GM18868 (cell line): ENCODE measurements around the gene CGB7.
"Not testable (repeated sequence)": the region's sequence is repeated elsewhere in the genome, so short reads cannot be mapped to it uniquely, and the experiment has no call there.

ENCODE experiments used
- ATAC-seq: cut with Tn5 transposase; IDR thresholded peaks from one replicate; pipeline ENCODE4 v1.9.1; 2021; ENCODE audit warnings: mild to moderate bottlenecking, moderate library complexity; ENCODE audit not compliant: unreplicated experiment

CGB7 gene

DNA sequence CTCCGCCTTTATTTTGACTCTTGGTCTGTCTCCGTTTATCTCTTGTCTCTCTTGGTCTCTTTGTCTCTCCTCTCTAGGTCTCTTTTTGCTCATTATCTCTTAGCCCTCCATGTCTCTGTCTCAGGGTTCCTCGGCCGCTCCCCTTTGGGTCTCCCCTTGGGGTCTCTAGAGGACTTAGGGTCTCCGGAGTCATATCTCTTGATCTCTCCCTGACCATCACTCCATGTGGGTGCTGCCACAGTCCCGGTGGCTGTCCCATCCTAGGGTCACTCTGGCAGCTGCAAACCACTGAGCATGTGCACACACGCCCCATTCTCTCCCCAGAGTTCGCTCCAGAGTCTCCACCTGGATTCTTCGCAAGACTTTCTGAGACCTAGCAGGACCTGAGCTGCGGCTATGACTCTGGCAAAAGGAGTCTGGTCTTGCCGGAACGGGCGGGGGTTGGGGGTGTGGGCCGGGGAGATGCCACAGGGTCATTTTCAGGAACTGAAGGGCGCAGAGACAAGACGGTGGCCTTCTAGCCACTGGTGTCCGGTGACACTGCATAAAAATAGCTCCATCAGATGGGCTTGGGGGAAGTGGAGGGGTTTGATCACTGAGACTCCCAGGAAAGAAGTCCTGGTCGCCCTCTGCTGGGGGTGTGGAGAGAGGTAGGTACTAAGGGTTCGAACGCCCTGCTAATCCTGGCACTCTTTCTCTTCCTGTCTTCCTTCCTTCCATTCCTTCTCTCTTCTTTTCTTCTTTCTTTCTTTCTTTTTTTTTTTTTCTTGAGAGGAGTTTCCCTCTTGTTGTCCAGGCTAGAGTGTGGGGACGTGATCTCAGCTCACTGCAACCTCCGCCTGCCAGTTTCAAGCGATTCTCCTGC lies 16.2 kb upstream of the CGB7 start:
- ATAC-seq = no peak

DNA sequence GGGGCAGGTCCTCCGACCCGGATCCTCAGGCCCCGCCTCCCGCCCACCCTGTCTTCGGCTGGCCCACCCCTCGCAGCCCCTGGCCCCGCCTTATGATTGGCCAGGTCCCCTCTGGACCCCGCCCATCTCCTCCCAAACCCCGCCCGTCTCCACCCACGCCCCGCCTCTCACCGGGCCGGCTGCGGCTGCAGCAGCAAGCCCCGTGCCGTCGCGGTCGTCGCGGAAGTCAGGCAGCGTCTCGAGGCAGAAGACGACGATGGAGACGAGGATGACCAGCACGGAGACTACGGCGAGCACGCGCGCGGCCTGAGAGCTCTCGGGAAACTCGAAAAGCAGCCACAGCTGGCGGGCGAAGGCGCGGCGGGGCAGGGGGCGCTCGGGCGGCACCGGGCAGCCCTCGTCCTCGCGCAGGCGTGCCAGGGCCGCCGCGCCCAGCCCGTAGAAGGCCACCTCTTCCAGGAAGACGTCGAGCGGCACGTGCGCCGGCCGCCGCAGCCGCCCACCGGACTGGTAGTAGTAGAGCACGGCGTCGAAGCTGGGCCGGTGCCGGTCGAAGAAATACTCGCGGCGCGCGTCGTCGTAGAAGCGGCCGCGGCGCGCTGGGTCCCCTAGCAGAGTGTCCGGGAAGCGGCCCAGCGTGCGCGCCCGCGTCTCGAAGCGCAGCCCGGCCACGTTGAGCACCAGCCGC lies 14.5 kb upstream of the CGB7 start:
- ATAC-seq = no peak

DNA sequence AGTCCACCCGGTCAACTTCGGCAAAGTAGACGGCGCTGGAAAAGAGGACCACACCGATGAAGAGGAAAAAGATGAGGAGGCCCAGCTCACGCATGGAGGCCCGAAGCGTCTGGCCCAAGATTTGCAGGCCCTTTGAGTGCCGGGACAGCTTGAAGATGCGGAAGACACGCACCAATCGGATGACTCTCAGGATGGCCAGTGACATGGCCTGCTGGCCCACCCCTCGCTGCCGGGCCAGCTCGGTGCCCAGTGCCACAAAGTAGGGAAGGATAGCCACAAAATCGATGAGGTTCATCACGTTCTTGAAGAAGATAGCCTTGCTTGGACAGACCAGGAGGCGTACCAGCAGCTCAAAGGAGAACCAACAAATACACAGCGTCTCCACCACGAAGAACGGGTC lies 12.9 kb upstream of the CGB7 start:
- ATAC-seq = no peak

DNA sequence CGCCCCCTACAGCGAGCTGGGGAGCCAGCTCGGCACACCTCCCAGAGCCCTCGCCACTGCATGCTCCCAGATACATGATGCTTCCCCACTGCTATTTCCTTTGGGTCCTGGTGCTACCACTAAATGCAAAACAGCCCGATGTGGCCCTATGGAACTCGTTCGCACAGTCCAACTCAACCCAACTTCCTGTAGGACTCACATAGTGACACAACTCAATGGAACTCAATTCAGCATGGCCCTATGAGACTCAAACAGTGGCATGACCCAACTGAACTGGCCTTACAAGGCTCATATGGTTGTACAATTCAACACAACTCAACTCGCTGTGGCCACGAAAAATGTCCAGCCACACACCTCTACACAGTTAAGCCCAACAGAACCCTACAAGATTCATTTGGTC lies 11.5 kb upstream of the CGB7 start:
- no peak for ATAC-seq

DNA sequence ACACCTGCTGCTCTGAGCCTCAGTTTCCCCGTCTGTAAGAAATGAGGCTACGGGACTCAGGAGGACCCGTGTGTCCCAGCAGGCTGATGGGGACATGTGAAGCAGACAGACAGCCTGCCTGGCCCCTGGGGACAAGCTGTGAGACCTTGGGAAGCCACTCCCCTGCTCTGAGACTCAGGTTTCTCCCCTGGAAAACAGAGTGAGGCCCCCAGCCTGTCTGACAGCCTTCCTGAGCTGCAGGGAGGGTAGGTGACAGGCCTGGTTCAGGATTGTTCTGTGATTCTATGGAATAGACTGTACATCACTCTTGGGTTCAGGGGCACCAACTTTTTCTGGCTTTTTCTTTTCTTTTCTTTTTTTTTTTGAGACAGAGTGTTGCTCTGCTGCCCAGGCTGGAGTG lies 10.0 kb upstream of the CGB7 start:
- ATAC-seq = no peak

DNA sequence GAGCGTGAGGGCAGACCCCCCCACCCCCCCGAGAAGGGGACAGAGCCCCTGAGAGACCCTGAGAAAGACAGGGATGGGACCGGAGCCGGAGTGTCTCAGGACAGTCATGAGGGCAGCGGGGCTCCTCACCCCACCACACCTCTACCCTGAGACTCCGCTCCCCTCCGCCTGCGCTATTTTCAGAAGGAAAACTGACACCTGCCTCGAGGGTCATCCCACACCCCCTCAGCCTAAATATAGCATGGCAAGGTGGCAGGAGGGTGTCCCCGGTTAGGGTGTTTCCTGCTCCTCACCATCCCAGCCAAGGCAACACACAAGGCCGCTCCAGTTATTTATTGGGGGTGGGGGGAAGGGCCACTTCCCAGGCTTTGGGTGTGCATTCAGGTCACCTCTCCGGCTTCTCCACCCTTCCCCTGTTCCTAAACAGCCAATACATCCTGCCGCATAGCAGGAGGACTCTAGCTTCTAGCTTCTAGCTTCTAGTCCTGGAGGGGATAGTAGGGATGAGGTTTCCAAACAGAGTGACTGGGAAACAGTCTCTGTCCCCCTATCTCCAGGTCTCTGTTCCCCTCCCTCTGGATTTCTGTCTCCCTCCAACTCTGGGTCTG lies 8.5 kb upstream of the CGB7 start:
- no peak for ATAC-seq

DNA sequence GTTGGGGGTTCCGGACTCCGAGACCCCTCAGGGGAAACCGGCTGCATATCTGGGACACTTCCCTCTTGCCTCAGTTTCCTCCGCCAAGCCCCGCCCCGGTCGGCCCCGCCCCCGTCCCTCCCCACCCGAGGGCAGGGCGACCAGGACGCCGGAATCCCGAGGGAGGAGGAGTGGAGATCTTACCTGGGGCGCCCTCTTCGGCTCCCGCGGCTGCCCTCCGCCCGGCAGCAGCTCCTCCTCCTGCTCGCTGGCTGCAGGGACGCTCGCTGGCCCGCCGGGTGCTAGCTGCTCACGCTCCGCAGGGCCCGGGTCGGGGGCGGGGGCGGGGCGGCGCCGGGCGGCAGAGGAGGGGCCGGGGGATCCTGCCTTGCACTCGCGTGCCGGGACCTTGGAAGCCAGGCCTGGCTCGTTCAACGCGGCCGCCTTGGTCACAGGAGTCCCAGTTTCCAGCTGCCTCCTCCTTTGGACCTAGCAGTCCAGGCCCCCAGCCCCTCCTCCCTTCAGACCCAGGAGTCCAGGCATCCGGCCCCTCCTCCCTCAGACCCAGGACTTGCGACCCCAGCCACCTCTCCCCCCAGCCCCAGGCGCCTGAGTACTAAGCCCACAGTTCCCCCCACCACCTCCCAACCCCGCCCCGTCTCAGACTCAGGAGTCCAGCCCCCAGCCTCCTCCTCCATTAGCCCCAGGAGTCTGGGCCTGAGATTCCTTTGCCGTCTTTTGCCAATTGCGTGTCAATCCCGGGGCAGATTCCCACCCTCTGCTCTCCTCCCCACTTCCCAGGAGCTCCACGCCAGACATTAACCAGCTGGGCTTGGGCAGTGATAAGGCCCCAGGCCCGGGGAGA lies 7.4 kb upstream of the CGB7 start, which contains the start of gene NTF4:
TSS of gene NTF4 (minus strand) at position 51 of the 844 bp plus-strand sequence. CDS start 2,821 bp downstream, outside the sequence.
- ATAC-seq = no peak

DNA sequence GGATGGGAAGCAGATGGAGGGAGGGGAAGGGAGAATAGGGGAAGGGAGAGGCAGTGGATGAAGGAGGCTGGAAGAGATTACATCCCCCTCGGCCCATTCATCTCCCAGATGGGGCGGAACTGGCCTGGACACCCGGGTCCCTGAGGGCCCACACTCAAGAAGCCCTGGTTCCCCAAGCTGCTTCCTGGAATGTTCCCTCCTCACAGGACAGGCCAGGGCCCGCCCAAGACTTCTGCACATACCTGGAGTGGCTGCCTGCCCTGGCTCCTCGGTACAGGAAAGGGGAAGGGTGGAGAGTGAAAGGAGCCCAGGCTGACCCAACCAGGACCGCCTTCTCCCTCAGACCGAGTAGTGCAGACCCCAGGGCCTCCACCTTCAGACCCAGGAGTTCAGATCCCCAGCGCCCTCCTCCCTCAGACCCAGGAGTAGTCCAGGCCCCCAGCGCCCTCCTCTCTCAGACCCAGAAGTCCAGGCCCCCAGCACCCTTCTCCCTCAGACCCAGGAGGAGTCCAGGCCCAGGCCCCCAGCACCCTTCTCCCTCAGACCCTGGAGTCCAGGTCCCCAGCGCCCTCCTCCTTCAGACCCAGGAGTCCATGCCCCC lies 6.6 kb upstream of the CGB7 start:
- no peak for ATAC-seq

DNA sequence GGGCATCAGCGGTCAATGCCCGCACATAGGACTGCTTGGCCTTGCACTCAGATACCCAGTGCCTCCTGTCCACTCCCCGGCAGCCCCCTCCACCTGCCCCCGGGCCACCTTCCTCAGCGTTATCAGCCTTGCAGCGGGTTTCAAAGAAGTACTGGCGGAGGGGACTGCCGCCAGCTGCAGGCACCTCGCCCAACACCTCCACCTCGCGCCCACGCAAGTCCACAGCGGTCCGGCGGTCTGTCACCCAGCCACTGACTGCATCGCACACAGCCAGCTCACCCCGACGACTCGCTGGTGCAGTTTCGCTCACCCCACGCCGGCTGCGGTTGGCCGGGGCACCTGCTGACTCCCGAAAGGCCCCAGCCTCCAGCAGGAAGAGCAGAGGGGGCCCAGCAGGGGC lies 3.9 kb upstream of the CGB7 start:
- ATAC-seq = no peak

DNA sequence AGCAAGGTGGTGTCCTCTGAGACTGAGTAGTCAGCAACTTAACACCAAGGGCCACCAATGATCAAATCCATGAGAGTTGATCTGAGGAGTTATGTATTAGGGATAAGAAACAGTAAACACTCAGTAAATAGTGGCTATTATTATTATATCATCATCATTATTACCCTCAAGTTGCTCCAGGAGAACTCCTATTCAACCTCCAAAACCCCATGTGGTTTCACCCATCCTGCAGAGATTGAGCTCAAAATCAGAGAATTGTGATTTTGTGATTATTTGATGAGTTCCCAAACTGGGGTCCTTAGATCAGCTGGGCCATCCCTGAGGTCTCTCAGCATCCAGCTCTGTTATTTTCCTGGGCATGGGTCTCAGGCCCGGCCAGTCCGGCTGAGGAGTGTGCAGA lies 3.5 kb upstream of the CGB7 start:
- no peak for ATAC-seq

DNA sequence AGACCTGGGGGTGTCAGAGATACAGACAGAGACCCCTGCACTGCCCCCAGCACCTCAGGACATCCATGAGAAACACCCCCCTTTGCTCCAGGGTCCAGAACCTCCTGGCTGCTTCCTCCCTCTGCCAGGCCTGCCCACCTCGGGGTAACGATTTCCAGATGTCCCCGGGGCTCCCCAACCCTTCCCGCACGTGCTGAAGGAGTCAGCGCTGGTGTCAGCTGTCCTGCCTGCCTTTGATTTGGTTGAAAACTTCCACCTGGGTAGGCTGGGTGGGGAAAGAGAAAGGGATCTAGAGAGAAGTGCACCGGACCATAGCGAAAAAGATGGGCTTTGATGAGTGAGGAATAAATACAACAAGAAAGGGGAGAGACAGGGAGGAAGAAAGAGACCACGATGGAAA lies 1.5 kb upstream of the CGB7 start:
- ATAC-seq = no peak

DNA sequence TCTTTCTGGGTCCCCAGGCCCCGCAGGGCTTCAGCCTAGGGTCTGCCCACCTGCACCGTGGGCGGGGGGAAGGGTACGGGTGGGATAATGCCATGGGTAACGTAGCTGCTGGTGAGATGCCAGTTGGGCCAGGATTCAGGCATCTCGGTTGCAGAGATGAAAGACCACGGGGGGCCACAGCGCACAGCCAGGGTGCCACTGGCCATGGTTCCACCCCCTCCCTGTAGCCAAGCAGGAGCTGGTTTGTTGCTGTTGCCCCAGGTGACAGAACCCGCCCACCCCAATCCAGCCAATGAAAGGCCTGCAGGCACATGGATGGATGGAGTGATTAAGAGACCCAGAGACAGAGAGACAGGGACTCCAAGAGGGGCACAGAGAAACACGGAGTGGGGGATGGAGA lies 1.0 kb upstream of the CGB7 start:
- no peak for ATAC-seq

DNA sequence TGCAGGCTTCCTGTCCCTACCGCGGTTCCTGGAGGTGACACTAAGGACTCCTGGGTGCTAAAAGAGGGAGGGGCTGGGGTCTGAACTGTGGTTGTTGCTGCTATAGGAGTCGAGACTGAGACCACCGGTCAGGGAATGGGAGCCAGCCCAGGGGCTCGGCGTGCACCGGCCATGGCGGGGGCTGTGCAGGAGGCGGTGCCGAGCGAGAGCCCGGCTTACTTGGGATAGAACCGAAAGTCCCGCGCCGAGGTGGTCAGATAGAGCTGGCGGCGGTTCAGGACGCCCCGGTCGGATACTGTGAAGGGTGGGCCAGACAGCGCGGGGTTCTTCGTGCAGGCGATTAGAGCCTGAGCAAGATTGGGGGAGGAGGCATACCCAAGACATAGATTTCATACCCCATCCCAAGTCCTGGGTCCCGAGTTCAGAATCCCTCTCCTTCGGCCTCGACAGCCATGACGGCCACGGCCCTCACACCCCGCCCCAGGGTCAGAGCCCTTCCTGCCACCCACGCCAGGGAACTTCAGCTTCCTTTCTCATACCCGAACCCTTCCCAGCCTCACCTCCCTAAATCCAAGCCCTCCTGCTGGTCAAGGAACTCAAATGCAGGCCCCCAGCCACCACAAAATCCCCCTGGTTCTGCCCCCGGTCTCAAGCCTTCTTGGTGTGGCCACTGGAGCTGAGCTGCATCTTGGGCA lies 500 bp downstream of the CGB7 start:
- ATAC-seq = not testable (repeated sequence)

DNA sequence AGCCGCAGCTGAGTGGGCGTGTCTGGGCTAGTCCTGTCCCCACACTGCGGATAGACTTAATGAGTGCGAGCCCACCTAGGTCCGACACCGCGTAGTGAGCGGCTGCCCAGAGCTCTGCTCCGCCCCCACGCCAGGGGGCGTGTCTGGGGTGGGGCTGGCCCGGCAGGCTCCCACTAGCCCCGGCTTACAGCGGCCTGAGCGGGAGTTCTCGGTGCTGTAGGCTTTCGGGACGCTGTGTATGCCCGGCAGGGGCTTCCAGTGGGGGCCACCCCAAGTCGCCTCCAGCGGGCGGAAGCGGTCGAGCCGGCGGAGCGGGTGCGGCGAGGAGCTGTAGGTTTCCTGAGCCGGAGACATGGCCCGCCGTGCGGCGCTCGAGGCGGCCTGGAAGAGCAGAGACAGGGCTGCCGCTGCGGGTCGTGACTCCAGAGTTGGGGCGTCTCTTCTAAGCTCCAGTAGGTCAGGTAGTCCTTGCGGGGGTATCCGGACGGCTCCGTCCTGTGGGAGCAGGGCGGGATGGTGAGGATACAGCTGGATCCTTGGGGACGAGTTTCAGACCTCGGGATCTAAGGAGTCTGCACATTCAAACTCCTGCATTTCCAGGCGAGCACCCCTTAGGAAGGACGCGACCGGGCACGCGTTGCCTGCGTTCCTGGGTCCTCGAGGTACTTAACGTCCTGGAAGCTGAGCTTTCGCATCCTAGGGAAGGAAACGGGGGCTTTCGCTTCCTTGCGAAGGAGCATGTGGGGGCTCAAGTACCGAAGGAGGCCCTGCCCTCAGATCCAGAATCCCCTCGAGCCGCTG lies 1.2 kb downstream of the CGB7 start:
- ATAC-seq = no peak

DNA sequence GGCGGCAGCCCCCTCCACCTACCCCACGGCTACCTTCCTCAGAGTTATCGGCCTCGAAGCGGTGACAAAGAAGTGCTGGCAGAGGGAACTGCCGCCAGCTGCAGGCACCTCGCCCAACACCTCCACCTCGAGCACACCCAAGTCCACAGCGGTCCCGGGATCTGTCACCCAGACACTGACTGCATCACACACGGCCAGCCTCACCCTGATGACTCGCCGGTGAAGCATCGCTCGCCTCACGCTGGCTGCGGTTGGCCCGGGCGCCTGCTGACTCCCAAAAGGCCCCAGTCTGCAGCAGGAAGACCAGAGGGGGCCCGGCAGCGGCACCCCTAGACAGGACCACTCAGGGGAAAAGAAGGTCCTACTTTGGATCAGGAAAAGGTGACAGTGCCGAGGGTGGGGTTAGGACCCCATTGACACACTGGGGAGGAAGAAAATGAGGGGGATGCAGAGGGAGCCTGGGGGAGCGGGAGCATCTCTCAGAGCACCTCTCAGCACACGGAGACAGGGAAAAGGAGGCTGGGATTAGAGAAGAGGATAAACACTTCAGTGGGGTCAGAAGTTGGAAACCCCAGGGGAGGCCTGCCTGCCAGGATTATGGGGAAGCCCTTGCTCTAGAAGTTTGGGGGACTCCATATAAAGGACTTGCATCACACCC lies 7.0 kb downstream of the CGB7 start:
- not testable (repeated sequence) for ATAC-seq

DNA sequence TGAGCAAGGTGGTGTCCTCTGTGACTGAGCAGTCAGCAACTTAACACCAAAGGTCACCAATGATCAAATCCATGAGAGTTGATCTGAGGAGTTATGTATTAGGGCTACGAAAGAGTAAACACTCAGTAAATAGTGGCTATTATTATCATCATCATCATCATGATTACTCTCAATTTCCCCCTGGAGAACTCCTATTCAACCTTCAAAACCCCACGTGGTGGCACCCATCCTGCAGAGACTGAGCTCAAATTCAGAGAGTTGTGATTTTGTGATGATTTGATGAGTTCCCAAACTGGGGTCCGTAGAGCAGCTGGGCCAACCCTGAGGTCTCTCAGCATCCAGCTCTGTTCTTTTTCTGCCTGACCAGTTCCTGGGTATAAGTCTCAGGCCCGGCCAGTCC lies 7.7 kb downstream of the CGB7 start:
- not testable (repeated sequence) for ATAC-seq

DNA sequence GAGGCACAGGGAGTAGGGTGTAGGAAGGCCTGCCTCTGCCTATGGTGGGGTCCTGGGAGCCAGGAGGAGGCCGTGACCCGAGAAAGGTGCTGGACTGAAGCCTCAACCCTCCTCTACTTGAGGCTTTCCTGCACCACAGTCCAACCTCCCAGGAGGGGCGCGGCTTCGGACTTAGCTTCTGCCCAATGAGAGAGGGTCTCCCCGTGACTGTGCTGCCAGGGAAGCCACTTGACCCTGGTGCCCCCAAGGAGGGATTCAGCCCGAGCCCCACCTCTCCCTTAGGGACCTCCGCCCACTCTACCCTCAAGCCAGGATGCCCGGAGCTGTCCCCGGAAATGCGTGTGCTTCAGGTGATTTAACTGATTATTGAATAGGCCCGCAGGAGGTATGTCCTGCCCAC lies 8.5 kb downstream of the CGB7 start, which contains the start of gene CGB8:
TSS of gene CGB8 (minus strand) at position 101 of the 400 bp plus-strand sequence. CDS start 372 bp downstream, outside the sequence.
- ATAC-seq = not testable (repeated sequence)

DNA sequence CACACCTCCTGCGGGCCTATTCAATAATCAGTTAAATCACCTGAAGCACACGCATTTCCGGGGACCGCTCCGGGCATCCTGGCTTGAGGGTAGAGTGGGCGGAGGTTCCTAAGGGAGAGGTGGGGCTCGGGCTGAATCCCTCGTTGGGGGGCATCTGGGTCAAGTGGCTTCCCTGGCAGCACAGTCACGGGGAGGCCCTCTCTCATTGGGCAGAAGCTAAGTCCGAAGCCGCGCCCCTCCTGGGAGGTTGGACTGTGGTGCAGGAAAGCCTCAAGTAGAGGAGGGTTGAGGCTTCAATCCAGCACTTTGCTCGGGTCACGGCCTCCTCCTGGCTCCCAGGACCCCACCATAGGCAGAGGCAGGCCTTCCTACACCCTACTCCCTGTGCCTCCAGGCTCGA lies 14.0 kb downstream of the CGB7 start, which contains the start of gene CGB5:
TSS of gene CGB5 (plus strand) at position 301 of the 400 bp plus-strand sequence. CDS start 362 bp downstream, outside the sequence.
- ATAC-seq = not testable (repeated sequence)
